HCT116 (cell line): Measurements from ENCODE around the gene NAA40.

Source experiments
- ATF3 ChIP-seq: IDR thresholded peaks from 2 replicates; pipeline ENCODE4 v1.6.1; 2012
- CTCF ChIP-seq, 3 experiments: fragments of 200-600 bp in 1 of 3; sonication (generic) in 1 of 3; IDR thresholded peaks in 2 of 3; conservative IDR thresholded peaks in 1 of 3; 2 replicates each; pipeline ENCODE4 v1.5.1; 2012 to 2017; ENCODE audit warnings: low read depth in 2 of 3, low read length in 2 of 3, antibody characterized with exemption in 1 of 3, borderline replicate concordance in 1 of 3, control low read depth in 1 of 3, mild to moderate bottlenecking in 1 of 3, mixed read lengths in 1 of 3, mixed run types in 1 of 3, moderate library complexity in 1 of 3; ENCODE audit not compliant: insufficient read depth in 1 of 3
- EZH2 ChIP-seq: fragments of 200-600 bp; sonication (generic); IDR thresholded peaks from 2 replicates; pipeline ENCODE4 v1.6.1; 2017; ENCODE audit warnings: antibody characterized with exemption, mixed run types
- FOSL1 ChIP-seq: IDR thresholded peaks from 2 replicates; pipeline ENCODE4 v1.6.1; 2012; ENCODE audit warnings: low read depth
- JUND ChIP-seq: IDR thresholded peaks from 2 replicates; pipeline ENCODE4 v1.6.1; 2012
- MAX ChIP-seq: IDR thresholded peaks from 2 replicates; pipeline ENCODE4 v1.6.1; 2012
- POLR2A ChIP-seq: IDR thresholded peaks from 2 replicates; pipeline ENCODE4 v1.7.0; 2011; ENCODE audit warnings: borderline replicate concordance; ENCODE audit not compliant: insufficient read depth, insufficient read length; ENCODE audit errors: extremely low read depth
- POLR2AphosphoS5 ChIP-seq: IDR thresholded peaks from 2 replicates; pipeline ENCODE4 v1.6.1; 2011; ENCODE audit warnings: mild to moderate bottlenecking, low read depth, low read length, moderate library complexity
- REST ChIP-seq: IDR thresholded peaks from 2 replicates; pipeline ENCODE4 v1.6.1; 2012; ENCODE audit warnings: low read depth
- ZBTB33 ChIP-seq: IDR thresholded peaks from 2 replicates; pipeline ENCODE4 v1.6.1; 2011; ENCODE audit warnings: mild to moderate bottlenecking, low read length, moderate library complexity; ENCODE audit not compliant: insufficient replicate concordance; ENCODE audit errors: extremely low read depth
- ZFX ChIP-seq: fragments of 450-650 bp; IDR thresholded peaks from 2 replicates; pipeline ENCODE4 v1.6.1; 2017

- no peak for TF ChIP-seq CTCF (IDR thresholded peaks at IDR 0.05 in 2 of 3, conservative IDR thresholded peaks at IDR 0.05 in 1 of 3; ENCODE audit: borderline replicate concordance in 1 of 3, insufficient read depth in 1 of 3, low read depth in 2 of 3, low read length in 2 of 3)
- no peak for TF ChIP-seq POLR2A
- TF ChIP-seq MAX = no peak
- TF ChIP-seq EZH2 = no peak
- no peak for TF ChIP-seq JUND
- TF ChIP-seq POLR2AphosphoS5 = no peak
- TF ChIP-seq ZBTB33 = no peak
- no peak for TF ChIP-seq REST
- no peak for TF ChIP-seq FOSL1
- TF ChIP-seq ZFX = no peak
- no peak for TF ChIP-seq ATF3
Measured at GRCh38 chr11:64000740-64001483, 62.1 kb downstream of the NAA40 start.
